NCI-H1417 treated with DMSO at 0.1 percent for 48 hours (cell line): ENCODE measurements around the gene DBNL.

Source experiments
- DNase-seq: peaks from one replicate; lab custom pipeline; 2025; lab: John Stamatoyannopoulos, UW

DBNL gene

DNA sequence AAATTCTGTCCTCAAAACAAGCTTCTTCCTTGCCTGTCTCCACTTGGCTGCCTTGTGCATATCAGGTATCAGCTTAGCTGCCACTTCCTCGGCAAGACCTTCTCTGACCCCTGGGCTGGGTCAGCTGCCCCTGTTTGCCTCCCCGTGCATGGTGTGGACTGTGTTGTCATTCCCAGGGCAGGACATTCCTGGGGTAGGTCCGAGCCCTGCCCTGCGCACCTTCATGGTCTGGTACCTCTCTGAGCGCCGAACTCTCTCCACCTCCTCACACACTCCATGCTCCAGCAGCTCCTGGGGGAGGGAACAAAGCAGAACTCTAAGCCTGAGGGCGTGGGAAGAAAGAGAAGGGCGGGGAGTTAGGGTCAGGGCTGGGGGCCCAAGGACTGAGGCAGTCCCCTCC, 34.0 kb downstream of the DBNL start:
- DNase-seq, result no peak

DNA sequence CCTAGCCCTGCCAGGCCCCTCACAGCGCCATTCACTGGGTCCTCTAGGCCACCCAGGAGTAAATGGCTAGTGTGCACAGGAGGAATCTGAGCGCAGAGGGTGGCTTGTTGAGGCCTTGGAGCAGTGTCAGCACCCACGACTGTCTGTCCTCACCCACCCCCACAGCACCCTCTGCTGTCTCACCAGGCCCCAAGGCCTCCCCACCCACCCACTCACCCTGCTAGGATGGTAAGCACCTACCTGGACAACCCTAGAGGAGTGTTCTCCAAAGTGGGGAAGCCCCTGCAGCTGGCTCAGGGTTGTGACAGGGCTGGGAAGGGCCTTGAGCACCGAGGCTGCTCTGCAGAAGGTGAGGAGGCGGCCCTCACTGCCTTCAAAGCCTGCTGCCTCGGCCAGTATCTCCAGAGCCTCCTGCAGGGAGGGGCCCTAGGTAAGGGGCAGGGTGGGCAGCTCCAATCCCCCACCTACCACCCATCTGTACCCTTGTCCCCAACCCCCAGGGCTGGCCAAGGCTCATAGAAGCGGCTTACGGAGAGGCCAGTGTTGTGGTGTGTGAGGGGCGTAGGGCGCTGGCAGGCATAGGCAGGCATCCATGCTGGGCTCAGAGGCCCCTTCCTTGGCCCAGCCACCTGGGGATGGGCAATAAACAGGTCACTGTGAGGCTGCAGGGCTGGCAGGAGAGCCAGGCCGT, 35.0 kb downstream of the DBNL start:
- no peak for DNase-seq

DNA sequence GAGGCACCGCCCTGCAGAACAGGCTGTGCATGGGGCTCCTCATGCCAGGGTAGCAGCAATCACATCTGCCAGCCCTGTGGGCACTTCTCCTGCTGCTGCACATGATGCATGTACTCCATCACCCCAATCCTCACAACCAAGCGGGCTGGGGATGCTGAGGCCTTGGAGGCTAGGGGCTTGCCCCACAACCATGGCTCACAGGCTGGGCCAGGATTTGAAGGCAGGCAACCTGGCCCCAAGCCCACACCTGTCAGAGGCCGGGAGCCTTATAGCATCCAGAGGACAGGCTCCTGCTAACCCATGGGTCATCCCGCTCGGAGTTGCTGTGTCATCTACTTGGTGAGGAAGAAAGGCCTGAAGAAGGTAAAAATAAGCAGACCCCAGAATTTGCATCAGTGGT, 35.6 kb downstream of the DBNL start:
- no peak for DNase-seq

DNA sequence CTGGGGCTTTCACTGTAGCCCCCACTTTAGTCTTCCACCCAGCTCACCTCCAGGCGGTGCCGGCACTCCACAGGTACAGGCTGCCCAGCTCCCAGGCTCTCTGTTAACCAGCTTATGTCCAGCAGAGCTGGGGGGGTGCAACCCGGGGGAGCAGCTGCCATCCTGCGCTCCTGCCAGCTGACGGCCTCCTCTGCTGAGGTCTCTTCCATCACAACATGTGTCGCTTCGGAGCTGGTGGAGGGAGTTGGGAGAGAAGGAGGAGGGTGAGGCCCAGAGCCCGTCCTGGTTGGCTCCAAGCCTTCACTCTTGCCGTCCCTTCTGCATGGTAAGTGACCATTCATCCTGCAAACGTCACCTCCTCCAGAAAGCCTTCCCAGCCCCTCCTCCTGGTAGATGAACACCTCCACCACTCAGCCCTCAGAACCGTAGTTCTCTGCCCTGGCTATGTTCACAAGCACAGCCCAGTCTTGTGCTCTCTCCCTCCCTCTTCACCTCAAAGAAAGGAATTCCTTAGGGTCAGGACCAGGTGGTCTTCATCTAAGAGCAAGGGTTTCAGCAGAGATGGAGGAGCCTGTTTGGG, 36.3 kb downstream of the DBNL start:
- DNase-seq, result no peak

DNA sequence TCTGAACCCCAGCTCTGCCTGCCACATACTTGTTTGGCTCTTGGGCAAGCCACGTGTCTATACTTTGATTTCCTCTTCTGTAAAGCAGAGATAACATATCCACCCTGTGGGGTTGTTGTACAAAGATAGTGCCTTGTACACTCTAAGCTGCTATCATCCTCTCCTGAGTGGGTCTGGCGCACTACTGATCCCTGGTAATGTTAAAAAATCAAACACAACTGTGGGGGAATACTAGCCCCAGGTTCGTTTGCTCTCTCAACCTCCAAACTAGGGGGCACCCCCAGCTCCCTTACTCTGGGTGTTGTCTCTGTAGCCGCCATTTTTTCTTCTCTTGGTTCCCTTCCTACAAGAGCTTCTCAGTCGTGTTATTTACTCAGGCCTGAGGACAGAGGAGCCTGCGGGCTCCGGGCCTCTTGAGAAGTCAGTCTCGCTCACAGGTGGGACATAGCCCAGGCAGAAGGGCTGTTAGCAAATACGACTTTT, 36.8 kb downstream of the DBNL start:
- DNase-seq, result no peak

DNA sequence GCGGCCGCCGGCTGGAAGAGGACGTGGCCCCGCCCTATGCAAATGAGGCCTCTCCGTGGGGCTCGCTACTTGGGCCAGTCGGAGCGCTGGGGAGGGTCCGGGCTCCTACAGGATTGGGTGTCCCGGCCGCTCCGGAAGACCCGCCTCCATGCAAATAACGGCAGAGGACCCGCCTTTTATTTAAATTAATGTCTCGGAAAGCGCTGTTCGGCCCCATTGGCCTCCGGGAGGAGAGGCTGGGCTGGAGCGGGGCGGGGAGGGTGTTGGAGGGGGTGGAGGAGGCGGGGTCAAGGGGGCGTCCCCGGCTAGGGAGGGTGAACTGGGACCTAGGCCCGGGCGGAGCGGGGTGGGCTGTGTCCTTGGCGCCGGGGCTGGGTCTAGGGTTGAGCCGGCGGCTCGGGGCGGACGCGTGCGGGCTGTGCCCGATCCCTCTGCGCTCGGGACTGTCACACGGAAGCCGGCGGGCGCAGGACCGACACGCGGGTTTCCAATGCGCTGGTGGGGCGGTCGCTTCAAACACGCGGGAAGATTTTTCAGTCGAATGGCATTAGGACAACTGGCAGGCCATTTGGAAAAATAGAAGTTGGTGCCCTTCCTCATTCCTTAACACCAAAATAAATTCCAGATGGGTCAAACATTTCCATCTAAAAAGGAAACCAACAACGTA, 38.2 kb downstream of the DBNL start:
- DNase-seq, result peak; percentile 93

DNA sequence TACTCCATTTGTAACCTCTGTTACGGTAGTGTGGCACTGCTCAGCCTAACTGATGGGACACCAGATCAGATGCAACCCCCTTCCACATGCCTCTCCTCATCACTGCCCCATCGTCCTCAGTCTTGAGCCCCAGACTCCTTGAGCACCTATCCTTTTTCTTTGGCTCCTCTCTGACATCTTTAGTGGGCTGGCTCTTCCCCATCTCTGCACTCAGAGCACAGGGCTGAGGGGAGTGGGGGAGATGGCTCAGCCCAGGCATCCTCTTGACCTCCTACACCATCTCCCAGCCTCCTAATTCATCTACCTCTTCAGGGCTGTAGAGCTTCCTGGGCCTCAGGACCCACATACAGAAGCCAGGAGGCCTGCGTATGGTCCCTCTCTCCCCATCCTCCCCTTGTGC, 39.3 kb downstream of the DBNL start:
- no peak for DNase-seq

DNA sequence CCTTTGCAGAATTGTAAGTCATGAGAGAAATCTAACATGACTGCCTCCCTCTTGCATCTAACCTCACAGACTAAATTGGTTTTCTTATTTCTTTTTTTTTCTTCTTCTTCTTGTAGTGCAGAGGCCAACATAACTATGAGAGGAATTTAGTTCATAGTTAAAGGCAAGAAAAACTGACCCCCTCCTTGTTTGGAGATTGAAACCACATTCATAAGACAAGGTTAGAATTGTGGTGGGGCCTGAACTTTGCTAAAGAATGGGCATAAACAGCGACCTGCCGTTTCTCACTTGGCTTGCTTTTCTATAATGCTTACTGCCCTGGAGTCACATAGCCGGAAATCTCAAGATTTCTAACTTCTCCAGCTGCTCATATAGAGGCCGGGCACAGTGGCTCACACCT, 40.2 kb downstream of the DBNL start:
- DNase-seq, result no peak

DNA sequence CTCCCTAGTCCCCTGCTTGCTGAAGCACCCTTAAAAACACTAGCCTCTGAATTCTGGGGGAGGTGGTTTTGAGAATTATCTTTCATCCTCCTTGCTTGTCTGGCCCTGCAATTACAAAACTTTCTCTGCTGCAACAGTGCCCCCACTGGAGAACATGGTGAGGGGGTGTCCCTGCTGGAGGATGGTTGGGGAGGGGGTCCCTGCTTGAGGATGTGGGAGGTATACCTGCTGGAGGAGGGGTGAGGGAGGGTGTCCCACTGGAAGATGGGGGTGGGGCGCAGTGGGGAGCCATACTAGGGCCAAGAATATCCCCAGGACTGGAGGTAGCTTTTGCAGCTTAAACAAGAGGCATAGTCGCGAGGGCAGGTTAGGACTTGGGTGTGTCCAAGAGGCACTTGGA, 41.0 kb downstream of the DBNL start:
- DNase-seq, result no peak

DNA sequence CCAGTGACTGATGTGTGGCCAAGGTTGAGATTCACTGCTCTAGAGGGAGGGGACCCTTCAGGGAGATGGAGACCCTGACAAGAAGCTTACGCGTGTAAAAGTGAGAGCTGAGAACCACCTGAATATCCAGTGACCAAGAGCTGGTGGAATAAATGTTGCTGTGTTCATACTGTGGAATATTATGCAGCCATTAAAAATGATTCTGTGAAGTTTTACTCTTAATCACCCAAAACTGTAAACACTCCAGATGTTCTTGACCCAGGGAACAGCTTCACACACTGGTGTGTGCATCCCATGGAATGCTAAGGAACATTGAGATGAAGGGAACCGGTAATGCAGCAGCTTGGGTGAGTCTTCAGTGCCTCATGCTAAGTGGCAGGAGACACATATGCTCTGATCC, 42.1 kb downstream of the DBNL start:
- no peak for DNase-seq

DNA sequence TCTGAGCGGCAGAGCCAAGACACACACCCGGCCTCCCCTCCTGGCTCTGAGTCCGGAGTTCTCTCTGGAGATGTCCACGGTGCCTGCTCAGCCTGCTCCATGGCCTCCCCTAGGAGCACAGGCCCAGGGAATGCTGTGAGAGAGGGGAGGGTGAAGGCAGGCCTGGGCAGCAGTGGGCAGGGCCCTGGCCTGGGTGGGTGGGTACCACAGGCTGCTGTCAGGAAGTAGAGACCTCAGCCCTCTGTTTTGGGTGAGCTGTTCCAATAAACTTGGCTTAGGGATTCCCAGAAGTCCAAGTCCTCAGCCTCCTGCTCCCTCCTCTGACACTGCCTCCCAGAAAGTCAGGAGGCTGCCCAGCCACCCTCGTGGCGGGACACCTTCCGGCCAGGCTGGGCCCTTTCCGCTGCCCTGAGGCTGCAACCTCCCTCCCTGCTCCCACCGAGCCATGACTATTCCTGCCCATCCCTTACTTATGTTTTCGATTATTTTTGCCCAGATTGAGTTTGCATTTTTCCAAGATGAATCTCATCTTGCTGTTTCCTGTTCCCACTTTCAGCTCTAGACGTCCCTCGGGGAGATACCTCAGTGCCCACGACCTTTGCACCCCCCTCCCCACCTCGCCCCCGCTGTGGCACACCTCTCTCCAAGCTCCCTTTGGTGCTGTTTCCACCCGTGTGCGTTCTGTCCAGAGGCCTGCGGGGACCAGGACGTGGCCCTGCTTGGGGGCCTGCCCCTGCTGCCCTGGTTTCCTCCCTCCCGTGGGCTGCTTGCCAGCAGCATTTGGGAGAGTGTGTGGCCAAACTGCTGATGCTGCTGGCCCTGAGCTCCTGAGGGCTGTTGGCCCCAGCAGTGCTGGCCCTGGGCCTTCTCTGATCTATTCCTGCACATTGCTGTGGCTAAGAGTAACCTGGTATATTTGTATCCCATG, 43.7 kb downstream of the DBNL start:
- no peak for DNase-seq

DNA sequence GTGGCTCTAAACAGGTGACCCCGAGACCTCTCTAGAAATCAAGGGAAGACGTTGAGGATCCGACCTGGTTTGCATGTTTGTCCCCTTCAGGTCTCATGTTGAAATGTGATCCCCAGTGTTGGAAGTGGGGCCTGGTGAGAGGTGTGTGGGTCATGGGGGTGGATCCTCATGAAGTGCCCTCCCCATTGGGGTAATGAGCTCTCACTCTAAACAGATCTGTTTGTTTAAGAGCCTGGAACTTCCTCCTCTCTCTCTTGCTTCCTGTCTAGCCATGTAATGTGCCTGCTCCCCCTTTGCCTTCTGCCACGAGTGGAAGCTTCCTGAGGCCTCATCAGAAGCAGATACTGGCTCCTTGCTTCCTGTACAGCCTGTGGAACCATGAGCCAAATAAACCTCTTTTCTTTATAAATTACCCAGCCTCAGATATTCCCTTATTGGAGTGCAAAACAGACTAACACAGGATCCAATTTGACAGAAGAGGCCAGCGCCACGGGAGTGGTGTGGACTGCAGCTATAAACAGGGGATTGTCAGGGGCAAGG, 48.7 kb downstream of the DBNL start:
- DNase-seq, result no peak

DNA sequence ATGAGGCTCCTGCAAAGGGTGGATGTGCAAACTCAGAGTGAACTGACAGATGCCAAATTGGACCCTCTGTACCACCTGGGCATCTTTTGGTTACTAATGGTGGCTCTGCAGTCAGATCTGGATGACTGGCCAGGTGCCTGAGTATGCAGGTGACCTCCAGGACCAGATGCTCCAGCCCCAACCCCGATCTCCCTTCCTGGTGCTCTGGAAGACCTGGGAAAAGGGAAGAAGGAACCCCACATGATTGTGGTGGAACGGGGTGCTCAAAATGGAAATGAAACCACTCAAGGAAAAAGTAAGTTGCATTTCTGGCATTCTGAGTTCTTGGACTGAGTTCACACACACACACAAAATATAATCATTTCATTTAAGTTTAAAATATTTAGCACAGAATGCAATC, 49.9 kb downstream of the DBNL start:
- DNase-seq, result no peak

DNA sequence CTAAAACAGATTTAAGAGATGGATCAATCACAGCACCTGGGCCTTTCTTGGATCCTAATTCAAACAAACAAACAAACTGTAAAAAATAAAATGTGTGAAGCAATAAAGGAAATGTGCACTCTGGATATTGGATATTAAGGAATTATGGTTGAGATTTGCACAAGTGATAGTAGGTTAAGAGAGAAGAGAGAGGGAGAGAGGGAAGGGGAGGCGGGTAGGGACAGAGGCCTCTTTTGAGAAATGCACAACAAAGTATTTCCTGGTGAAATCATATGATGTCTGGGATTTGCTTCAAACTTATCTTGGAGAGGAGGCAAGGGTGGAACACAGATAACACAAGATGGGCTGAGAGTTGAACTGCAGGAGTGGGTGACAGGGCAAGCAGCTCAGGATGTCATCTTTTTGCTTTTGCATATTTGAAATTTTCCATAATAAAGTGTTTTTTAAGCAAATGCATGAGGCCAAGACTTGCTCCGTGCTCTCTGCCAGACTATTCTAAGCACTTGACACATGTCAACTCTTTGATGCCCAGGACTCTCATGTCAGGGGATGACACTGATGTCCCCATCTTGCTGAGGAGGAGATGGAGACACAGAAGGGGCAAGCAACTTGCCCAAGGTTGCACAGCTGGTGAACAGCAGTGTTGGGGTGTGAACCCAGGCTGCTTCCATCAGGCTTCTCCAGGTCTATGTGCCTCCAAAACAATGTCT, 50.5 kb downstream of the DBNL start:
- no peak for DNase-seq

DNA sequence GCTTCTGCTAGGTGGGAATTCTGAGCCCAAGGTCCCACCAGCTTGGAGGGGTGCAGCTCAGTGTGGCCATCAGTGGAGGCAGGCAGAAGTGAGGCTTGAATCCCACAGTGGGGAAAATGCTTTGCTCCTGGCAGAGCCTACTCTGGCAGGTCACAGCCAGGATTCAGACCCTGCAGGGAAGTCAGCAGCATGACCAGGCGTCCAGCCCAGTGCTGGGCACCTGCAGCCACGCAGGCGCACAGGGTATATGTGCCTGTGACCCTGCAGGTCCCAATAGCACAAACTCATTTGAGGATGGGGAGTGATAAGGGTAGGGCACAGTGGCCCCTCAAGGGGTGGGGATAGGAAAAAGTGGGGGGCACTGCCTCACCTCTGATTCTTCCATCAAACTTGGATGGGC, 51.3 kb downstream of the DBNL start:
- DNase-seq, result no peak

DNA sequence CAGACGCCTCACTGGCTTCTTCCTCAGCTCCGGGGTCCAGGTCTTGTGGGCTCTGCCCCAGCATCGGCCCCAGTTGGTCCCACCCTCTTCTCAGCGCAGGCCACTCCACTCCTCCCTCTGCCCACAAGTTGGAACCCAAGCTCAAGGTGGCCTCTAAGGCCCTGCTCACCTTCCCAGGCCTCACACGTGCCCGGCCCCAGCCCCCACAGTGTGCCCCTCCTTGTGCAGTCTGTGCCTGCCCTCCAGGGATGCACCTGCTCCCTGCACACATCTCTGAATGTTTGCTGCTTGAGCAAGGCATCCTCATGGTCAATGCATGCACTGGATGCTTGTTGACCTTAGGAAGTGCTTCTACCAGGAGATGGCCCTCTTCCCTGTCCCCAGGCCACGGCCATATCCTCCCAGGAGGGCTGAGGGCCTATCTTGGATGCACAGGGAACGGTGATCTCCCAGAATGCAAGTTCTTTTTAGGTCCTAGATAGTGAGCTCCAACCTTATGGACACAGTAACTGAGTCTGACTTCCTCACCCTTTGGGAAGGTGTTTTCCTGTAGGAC, 51.9 kb downstream of the DBNL start:
- no peak for DNase-seq

DNA sequence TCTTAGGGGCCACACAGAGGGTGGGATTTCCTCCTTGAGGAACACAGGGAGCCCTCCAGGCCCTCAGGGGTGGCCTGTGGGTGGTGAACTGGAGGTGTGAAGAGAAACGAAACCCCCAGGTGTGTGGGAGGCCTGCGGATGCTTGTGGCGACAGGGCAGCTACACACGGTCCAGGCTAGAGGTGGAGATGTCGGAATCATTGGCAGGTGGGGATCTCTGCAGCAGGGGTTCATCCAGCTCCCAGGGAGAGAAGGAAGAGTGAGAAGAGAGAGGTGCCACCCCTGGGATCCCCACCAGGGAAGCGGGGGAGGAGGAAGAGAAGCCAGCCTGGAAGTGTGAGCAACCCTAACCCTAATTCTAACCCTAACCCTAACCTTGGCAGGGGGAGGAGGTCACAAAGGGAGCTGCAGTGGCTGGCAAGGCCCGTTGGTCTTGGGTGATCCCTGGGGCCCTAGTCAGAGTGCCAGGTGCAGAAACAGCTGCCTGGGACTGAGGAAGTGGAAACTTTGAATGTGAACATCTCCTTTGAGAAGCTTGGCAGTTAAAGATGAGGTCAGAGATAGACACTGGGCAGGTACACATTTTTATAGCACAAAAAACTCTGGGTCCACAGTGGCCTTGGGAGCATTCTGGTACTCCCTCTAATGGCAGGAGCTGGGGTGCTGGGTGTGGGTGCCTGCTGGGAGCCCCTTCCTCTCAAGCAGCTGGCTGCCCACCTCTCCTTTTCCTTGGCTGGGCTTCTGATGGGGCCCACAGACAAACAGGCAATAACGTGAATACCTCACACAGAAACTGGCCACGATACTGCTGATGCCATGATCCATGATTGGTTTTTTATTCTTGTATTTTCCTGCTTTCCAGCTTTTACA, 52.8 kb downstream of the DBNL start:
- DNase-seq, result no peak

DNA sequence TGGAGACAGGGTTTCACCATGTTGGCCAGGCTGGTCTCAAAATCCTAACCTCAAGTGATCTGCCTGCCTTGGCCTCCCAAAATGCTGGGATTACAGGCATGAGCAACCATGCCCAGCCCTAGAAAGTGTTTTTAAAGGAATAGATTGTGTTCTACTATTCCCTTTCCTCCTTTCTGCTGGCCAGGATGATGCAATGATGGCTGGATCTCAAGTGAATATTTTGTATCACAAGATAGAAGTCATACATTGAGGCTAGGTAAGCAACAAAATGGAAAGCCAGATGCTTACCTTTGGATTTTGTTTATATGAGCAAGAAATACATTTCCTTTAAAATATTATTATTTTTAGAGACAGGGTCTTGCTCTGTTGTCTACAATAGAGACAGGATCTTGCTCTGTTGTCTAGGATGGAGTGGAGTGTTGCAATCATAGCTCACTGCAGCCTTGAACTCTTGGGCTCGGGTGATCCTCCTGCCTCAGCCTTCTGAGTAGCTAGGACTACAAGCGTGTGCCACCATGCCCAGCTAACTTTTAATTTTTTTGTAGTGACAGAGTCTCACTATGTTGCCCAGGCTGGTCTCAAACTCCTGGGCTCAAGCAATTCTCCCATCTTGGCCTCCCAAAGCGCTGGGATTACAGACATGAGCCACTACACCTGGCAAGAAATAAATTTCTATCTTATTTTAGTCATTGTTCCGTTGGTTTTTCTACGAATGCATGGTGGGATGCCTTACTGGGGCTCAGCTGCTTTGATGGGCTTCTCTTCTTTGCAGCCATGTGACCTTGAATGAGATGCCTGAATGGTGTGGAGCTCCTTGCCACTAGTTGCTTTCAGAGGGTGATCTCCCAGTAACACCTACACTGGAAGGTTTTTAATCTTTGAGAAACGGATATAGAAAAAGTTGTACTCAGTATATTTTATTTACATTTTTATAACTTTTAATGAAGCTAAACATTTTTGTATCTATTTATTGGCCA, 53.9 kb downstream of the DBNL start:
- DNase-seq, result no peak

DNA sequence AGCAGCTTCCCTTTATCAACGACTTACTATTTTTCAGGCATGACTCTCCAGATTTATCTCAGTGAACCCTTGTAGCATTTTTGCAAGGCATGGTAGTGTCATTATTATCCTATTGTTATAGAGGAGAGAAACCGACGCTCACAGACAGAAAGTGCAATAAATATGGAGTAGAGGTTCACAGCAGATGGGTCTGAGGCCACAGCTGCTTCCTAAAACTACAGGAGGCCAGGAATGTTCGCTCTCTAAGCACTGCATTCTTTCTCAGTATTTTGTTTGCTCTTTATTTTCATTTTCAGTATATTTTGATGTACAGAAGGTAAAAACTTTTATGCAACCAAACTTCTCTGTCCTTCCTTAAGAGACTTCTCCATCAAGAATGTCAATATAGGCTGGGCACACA, 55.2 kb downstream of the DBNL start:
- DNase-seq, result no peak
